GM18907 (cell line): ENCODE measurements around the gene PIM3.
A peak's percentile ranks its signal among the peaks of the same experiment; 100 is the strongest.

Source experiments
- ATAC-seq: cut with Tn5 transposase; IDR thresholded peaks from one replicate; pipeline ENCODE4 v1.9.1; 2021; ENCODE audit warnings: mild to moderate bottlenecking, moderate library complexity; ENCODE audit not compliant: unreplicated experiment

The PIM3 gene

DNA sequence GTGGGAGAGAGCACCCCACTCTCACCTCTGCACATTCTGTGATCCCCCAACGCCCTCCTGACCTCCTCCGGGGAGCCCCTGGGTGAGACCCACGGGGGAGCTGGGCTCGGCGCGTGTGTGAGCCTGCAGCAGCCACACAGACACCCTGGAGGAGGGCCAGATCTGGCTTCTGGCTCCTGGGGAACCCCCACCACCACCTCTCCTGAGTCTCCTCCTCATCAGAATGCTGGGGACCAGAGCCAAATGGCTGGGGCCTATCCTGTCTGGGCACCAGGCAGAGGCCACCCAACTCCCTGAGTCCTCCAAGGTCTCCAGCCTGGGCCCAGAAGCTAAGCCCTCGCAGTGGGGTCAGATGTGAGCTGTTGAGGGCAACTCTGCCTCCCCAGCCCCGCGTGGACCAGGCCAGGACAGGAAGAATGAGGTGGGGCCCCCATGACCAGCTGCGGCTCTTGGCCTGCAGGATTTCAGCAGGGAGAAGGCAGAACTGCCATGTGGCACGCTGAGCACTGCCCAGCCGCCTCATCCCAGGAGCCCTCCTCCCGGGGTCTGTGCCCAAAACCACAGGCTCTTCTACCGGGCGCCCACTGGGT lies 5.5 kb upstream of the PIM3 start:
- ATAC-seq, result no peak

DNA sequence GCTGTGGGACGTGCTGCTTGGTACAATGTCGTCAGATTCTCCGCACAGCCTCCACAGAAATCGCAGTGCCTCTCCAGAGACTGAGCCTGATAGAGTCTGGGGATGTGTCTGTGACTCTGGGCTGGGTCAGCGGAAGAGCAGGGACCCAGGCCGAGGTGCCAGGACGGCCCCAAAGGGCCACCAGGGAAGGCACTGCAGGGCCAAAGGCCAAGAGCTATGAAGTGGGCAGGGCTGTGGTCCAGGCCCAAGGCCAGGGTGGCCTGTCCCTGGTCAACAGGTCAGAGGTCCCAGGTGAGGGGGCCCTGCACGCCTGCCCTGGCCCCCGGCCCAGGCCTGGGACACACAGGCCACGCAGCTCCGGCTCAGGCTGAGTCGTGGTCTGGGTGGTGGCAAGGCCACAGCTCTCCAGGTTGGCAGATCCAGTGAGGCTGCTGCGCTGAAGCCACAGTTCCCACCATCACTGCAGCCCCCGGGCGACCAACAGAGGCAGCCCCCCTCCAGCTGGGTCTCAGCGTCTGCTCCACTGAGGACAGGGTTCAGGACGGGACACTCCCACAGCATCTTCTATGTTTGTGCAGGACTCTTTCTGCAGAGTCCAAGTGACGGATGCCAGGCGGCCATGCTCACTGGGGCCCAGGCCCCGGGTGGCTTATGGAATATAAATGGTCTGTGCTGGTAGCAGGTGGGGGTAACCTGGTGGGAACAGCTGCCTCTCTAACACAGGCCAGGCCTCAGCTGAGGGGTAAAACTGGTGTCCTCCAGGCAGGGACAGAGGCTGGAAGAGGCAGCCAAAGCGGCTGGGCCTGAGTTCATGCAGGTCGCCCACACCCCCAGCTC lies 4.8 kb upstream of the PIM3 start:
- ATAC-seq, result no peak

GRCh38 chr22:49956418-49956770 lies 4.2 kb upstream of the PIM3 start:
- ATAC-seq, result no peak

- ATAC-seq, result no peak
Measured at GRCh38 chr22:49956914-49957825, 3.4 kb upstream of the PIM3 start.

GRCh38 chr22:49957826-49958365 lies 2.7 kb upstream of the PIM3 start:
- ATAC-seq, result no peak

- ATAC-seq, result no peak
Measured at GRCh38 chr22:49958366-49958921, 2.1 kb upstream of the PIM3 start.

GRCh38 chr22:49958931-49959781 lies 1.4 kb upstream of the PIM3 start:
- ATAC-seq, result no peak

GRCh38 chr22:49959782-49960158 lies 802 bp upstream of the PIM3 start:
- peak; percentile 9 for ATAC-seq

- no peak for ATAC-seq
Measured at GRCh38 chr22:49961005-49961600, 531 bp downstream of the PIM3 start.

GRCh38 chr22:49961601-49962011 lies 1.0 kb downstream of the PIM3 start:
- ATAC-seq, result no peak

DNA sequence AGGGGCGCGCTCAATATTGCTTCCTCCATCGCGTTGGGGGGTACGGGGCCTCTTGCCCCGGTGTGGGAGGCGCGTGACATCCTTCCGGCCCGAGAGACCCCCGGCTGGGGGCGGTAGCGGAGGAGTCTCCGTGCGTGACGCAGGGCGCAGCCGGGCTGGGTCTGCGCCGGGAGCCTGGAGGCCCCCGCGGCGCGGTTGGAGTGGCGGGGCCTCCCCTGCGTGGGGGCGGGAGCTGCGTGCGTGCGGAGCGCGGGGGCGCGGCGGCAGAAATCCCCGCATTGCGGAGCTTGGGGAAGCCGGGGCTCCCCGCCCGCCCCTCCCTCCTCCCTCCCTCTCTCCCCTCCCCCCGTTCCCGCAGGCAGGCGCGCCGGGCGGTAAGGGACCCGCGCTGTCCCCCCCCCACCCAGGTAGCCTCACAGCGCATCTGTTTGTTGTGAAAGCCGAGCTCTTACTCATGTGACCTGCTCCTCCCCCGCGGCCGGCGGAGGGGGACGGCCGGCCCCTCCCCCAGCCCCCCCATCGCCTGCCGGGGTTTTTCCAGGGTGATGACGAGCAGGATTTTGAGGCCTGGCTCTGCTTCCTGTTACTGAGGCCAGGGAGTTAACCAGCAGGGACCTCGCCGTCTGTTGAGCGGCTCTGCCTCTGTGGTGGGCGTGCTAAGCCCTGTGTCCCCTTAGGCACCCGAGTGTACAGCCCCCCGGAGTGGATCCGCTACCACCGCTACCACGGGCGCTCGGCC lies 1.6 kb downstream of the PIM3 start:
- ATAC-seq, result no peak

- ATAC-seq, result no peak
Measured at GRCh38 chr22:49962751-49963646, 2.4 kb downstream of the PIM3 start.

DNA sequence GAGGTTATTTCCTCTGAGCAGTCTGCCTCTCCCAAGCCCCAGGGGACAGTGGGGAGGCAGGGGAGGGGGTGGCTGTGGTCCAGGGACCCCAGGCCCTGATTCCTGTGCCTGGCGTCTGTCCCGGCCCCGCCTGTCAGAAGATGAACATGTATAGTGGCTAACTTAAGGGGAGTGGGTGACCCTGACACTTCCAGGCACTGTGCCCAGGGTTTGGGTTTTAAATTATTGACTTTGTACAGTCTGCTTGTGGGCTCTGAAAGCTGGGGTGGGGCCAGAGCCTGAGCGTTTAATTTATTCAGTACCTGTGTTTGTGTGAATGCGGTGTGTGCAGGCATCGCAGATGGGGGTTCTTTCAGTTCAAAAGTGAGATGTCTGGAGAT lies 3.1 kb downstream of the PIM3 start:
- ATAC-seq, result no peak

- ATAC-seq, result no peak
Measured at GRCh38 chr22:49964136-49965090, 3.8 kb downstream of the PIM3 start.

- no peak for ATAC-seq
Measured at GRCh38 chr22:49965091-49966040, 4.8 kb downstream of the PIM3 start.
